Stimulated activated CD8-positive, alpha-beta memory T cell treated with anti-CD3 and anti-CD28 coated beads, Interleukin-12 subunit alpha, Interleukin-12 subunit beta, amount 100 ng/mL, for 24 hours (primary cell): ENCODE data around the gene NQO1.
"Not testable (repeated sequence)": the region's sequence is repeated elsewhere in the genome, so short reads cannot be mapped to it uniquely, and the experiment has no call there.

ENCODE experiments used
- DNase-seq: peaks from one replicate; pipeline ENCODE4 v3.0.0-alpha.2; 2020; ENCODE audit errors: extremely low read depth

Gene NQO1

DNA sequence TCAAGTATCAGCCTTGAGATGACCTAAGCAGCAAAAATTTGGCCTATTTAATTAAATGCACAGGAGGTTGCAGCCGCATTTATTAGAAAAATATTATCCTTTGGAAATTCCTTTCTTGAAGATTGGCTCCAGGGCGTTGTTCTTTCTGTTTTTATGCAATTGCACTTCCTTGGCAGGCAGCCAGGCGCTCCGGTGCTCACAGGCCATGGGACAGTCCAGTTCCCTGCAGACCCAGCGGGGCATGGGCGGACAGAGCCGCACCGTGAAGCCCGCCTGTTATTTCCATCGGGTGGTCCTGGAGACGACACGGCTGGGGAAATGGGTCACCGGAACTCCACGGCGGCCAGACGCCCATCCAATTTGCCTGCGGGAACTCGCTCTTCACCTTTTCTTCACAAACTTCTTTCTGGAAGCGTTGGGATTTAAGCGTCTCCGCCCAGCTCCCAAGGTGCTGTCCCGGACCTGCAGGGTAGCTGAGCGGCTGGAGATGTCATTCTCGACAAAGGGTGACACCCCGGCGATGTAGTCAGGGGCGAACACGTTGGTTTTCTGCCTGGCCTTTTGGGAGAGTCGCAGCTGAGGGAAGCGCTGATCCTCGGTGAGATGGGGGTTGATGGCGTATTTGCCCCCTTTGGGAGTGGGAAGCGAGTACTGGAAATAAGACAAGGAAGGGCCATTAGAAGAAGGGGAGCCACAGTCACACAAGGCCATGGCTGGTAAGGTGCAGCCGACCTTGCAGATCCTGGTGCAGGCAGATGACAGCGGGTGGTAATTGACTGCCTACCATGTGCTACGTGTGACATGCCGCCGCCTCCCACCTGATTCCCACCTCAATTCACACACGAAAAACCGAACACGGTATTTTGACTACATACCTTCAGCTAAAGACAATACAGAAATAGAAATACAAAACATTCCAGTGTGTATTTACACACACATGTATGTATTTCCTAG is 15.9 kb upstream of the NQO1 start:
- no peak for DNase-seq

GRCh38 chr16:69741519-69741918 is 15.2 kb upstream of the NQO1 start:
- no peak for DNase-seq

DNA sequence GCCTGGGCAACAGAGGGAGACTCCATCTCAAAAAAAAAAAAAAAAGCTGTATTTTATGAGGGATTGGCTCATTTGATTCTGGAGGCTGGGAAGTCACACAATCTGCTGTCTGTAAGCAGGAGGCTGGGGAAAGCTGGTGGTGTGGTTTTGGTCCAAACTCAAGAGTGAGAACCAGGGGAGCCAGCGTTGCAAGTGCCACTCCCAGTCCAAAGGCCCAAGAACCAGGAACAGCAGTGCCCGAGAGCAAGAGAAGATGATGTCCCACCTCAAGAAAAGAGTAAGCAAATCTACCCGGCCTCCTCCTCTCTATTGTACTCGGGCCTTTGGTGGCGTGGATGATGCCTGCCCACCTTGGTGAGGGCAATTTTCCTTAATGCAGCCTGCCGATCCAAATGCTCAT is 5.7 kb upstream of the NQO1 start:
- no peak for DNase-seq

GRCh38 chr16:69731280-69731679 is 4.9 kb upstream of the NQO1 start:
- DNase-seq = not testable (repeated sequence)

GRCh38 chr16:69729030-69729429 is 2.7 kb upstream of the NQO1 start:
- not testable (repeated sequence) for DNase-seq

DNA sequence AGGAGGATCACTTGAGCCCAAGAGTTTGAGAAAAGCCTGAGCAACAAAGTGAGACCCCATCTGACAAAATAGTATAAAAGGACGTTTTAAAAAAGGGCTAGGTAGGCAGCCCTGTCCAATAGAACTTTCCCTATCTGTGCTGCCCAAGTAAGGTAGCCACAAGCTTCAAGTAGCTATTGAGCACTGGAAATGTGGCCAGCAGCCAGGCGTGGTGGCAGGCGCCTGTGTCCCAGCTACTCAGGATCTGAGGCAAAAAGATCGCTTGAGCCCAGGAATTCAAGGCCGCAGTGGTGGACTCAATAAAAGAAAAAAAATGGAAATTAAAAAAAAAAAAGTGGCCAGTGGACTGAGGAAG is 1.5 kb upstream of the NQO1 start:
- no peak for DNase-seq

- DNase-seq = no peak
Observed at GRCh38 chr16:69725480-69726312, 664 bp downstream of the NQO1 start.

DNA sequence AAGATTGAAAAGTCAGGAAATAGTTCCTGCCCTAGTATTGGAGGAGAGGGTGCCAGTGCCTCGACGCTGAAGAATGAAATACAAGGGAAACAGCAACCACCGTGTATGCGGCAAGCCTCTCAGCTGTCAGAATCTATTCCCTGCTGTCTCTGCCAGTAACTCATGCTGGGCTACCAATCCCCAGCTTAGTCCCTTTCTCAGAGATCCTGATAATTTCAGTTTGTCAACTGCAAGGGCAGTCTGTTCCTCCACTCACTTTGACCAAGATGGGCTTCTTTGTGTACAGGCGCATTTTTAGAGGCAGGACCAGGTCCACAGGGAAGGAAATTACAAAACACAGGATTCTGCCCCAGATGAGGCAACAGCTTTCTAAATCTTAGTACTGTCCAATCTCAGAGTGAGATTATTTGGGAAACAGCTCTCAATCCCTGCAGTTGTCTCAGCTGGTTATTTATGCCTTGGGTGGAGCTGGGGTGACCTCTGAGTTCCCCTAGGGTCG is 1.3 kb downstream of the NQO1 start:
- DNase-seq = no peak

DNA sequence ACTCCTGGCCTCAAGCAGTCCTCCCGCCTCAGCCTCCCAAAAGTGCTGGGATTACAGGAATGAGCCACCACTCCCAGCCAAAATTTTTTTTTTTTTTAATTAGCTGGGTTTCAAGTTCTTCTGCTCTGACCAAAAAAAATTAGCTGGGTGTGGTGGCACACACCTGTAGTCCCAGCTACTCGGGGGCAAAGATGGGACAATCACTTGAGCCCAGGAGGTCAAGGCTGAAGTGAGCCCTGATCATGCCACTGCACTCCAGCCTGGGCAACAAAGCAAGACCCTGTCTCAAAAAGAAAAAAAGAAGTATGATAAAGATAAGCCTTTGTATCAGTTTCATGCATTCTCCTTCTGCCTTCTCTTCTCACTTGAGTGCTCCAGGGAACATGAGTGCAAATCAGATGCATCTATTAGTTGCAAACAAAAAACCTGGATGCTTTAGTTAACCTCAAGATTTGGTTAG is 1.9 kb downstream of the NQO1 start:
- no peak for DNase-seq

GRCh38 chr16:69721441-69721957 is 4.9 kb downstream of the NQO1 start:
- DNase-seq = no peak

GRCh38 chr16:69720822-69721430 is 5.4 kb downstream of the NQO1 start:
- DNase-seq = no peak

DNA sequence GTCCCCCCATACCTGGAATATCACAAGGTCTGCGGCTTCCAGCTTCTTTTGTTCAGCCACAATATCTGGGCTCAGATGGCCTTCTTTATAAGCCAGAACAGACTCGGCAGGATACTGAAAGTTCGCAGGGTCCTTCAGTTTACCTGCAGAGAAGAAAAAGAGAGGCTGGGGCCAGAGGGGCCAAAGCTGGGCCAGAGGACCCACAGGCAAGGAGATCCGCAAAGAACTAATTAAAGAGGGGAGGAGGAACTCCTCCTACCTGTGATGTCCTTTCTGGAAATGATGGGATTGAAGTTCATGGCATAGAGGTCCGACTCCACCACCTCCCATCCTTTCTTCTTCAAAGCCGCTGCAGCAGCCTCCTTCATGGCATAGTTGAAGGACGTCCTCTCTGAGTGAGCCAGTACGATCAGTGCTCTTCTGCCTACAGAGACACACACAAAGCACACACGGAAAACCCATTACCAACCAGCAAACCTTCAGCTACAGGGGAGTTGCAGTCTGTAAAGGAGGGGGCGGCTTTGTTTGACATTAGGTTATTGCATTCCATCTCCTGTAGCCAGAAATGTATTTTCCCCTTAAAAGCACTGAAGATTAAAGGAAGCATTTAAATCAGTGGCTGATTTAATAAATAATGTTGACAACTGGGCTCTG is 8.1 kb downstream of the NQO1 start:
- no peak for DNase-seq

DNA sequence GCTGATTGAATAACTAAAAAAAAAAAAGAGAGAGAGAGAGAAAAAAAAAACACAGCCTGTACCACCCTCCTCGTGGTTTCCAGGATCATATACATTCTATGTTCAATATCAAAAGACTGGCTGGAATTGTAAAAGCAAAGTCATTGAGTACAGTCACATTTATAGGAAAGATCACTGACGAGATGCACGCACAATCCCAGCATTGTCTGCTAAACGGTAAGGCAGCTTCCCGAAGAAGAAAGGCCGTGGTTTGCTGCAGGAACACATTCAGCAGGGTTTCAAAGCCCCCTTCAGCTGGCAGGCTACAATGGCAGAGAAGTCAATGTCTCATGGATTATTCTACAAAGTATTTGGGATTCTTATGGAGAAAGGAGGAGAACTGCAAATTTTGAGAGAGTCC is 9.3 kb downstream of the NQO1 start:
- no peak for DNase-seq

DNA sequence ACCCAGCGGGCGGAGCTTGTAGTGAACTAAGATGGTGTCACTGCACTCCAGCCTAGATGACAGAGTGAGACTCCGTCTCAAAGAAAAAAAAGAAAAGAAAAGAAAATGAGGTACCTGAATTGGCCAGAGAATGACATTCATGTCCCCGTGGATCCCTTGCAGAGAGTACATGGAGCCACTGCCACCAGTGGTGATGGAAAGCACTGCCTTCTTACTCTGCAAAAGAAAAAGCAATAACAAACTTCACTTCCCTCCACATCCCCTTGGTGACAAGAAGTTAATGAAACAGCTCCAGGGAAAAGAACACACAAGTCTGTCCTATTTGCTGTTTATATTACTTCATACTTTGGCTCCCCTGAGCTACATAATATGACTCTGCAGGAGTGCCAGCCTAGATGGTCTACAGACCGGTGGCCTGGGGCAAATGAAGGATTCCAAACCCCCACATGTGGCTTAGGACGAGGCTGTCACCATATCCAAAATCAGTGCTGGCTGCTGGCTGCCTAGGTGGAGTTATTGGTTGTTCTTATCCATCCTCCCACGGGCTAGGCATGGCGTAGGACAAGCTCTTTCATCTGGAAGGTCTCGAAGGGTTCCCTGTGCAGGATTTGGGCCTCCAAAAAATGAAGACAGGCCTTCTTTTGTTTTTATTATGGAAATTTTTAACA is 13.3 kb downstream of the NQO1 start:
- DNase-seq = no peak

GRCh38 chr16:69712277-69712676 is 14.1 kb downstream of the NQO1 start:
- no peak for DNase-seq

DNA sequence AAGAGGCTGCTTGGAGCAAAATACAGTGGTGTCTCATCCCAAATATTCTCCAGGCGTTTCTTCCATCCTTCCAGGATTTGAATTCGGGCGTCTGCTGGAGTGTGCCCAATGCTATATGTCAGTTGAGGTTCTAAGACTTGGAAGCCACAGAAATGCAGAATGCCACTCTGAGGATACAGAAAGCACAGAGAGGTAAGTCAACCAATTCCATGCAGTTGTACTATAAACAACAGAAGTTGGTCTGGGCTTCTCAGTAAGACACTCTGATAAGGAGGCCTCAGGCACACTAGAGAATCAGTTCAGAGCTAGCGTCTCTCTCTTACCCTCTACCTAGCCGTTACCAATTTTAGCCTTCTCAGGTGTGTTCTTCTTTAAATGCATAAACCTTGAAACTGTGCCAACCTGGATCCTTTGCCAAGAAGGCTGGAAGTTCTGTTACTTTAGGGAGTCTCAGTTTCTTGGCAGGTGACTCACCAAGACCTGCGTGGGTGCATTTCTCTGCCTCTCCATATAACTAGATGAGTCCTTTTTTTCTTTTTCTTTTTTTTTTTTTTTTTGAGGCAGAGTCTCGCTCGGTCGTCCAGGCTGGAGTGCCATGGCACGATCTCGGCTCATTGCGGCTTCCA is 15.1 kb downstream of the NQO1 start:
- no peak for DNase-seq

GRCh38 chr16:69709456-69710084 is 16.8 kb downstream of the NQO1 start:
- DNase-seq = no peak

DNA sequence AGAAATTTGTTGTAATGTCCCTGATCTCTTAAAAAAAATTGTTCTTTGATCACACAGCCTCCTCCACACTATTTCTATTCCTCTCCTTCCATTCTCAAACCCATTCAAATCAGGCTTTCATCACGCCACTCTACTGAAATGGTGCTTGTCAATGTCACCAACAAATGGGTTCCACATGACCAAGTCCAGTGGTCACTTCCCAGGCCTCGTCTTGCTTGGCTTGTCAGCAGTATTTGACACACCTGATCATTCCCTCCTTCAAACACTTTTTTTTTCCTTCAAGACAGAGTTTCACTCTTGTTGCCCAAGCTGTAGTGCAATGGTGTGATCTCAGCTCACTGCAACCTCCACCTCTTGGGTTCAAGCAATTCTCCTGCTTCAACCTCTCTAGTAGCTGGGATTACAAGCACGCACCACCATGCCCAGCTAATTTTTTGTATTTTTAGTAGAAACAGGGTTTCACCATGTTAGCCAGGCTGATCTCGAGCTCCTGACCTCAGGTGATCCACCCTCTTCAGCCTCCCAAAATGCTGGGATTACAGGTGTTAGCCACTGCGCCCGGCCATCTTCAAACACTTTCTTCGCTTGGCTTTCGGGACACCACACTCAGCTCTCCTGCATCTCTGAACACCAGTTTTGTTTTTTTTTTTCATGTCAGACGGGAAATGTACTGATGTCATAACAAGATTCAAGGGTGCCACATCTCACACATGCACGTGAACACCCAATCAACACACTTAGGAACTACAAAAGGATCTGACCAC is 18.3 kb downstream of the NQO1 start:
- no peak for DNase-seq

GRCh38 chr16:69706975-69707340 is 19.4 kb downstream of the NQO1 start:
- DNase-seq = no peak
